Left ventricle myocardium superior (tissue), 1 donor: ENCODE results near the gene PLXND1. TPM values are rescaled to one million over a fixed set of nuclear protein-coding genes. Genes with fewer than 3 reads are reported as not detected.

Experiments used
- ATAC-seq: fragments of 200-7000 bp; cut with Tn5 transposase; one replicate; pipeline ENCODE4 v1.9.1; 2020; ENCODE audit warnings: mild to moderate bottlenecking, moderate library complexity
- DNase-seq: peaks from one replicate; pipeline ENCODE4 v3.0.0-alpha.2; 2020
- intact Hi-C: fragments of 100-400 bp; cut with micrococcal nuclease; formaldehyde crosslinking; loops from one replicate; pipeline ENCODE4 v1.11.0; 2022
- total RNA-seq: library from RNA; stranded (reverse); fragmentation: NEBNext Ultra II Directional; extraction: Animal tissue kit (Norgen Biotek cat#: 25700); gene quantifications from one replicate; pipeline ENCODE4 v1.2.1, GENCODE V29; 2021
- donor health status: DM: no; HTN: yes; CAD: no; lungs with severe emphysema.

Gene PLXND1
- total RNA-seq, 1 donor from 2014 or later, result 56.6 TPM

GRCh38 chr3:129605922-129606635, 397 bp downstream of the PLXND1 start:
- intact Hi-C loops, result no loop called here
- ATAC-seq (no peak), DNase-seq (peak; percentile 78)

- peak; percentile 79 for DNase-seq
- peak; percentile 20 for ATAC-seq
- intact Hi-C loops, result no loop called here
These were observed 1.1 kb downstream of the PLXND1 start for GRCh38 chr3:129605203-129605921.

- no peak for DNase-seq
- intact Hi-C loops, result no loop called here
- no peak for ATAC-seq
These were observed 1.7 kb downstream of the PLXND1 start for GRCh38 chr3:129604767-129605166.

GRCh38 chr3:129603991-129604749, 2.3 kb downstream of the PLXND1 start:
- intact Hi-C loops, result no loop called here
- ATAC-seq (no peak), DNase-seq (no peak)

- peak; percentile 55 for DNase-seq
- ATAC-seq, result peak; percentile 5
- intact Hi-C loops, result no loop called here
These were observed 2.9 kb downstream of the PLXND1 start for GRCh38 chr3:129603561-129603942.

GRCh38 chr3:129602730-129603560, 3.5 kb downstream of the PLXND1 start:
- DNase-seq (peak; percentile 82), ATAC-seq (peak; percentile 60)
- intact Hi-C loops, result no loop called here

- no peak for DNase-seq
- intact Hi-C loops, result no loop called here
- ATAC-seq, result no peak
These were observed 4.2 kb downstream of the PLXND1 start for GRCh38 chr3:129602309-129602708.

- no peak for ATAC-seq
- intact Hi-C loops, result no loop called here
These were observed 4.8 kb downstream of the PLXND1 start for GRCh38 chr3:129601713-129602112.

GRCh38 chr3:129600348-129600747, 6.1 kb downstream of the PLXND1 start:
- intact Hi-C loops, result no loop called here
- ATAC-seq, result no peak
- no peak for DNase-seq

More at GRCh38 chr3:129601713-129602112, 4.8 kb downstream of the PLXND1 start:
- DNase-seq, result no peak

GRCh38 chr3:129599607-129600006, 6.9 kb downstream of the PLXND1 start:
- ATAC-seq (no peak), DNase-seq (peak; percentile 76)
- intact Hi-C loops, result no loop called here

GRCh38 chr3:129599073-129599472, 7.4 kb downstream of the PLXND1 start:
- DNase-seq (no peak), ATAC-seq (no peak)
- intact Hi-C loops, result no loop called here

GRCh38 chr3:129598484-129598883, 8.0 kb downstream of the PLXND1 start:
- intact Hi-C loops, result no loop called here
- no peak for DNase-seq
- no peak for ATAC-seq

- intact Hi-C loops, result no loop called here
- ATAC-seq, result no peak
- no peak for DNase-seq
These were observed 8.5 kb downstream of the PLXND1 start for GRCh38 chr3:129598000-129598381.

GRCh38 chr3:129597087-129597999, 9.1 kb downstream of the PLXND1 start:
- DNase-seq (peak; percentile 69), ATAC-seq (peak; percentile 31)
- intact Hi-C loops, result no loop called here

- DNase-seq (peak; percentile 91), ATAC-seq (peak; percentile 82)
- intact Hi-C loops, result no loop called here
These were observed 10.0 kb downstream of the PLXND1 start for GRCh38 chr3:129596194-129597086.

- DNase-seq, result no peak
- ATAC-seq, result no peak
- intact Hi-C loops, result no loop called here
These were observed 10.8 kb downstream of the PLXND1 start for GRCh38 chr3:129595544-129596193.

GRCh38 chr3:129594907-129595390, 11.5 kb downstream of the PLXND1 start:
- intact Hi-C loops, result no loop called here
- ATAC-seq, result no peak
- no peak for DNase-seq
